Left kidney (tissue), 2 donors: ENCODE data around the gene GNAT2. TPM values are rescaled to one million over a fixed set of nuclear protein-coding genes. Genes with fewer than 3 reads are reported as not detected.

ENCODE experiments used
- DNase-seq: peaks from one replicate; pipeline ENCODE4 v3.0.0-alpha.2; 2013
- polyA plus RNA-seq: library from polyadenylated mRNA; unstranded; fragments of 120-200 nt; gene quantifications from one replicate; pipeline ENCODE4 v1.2.1, GENCODE V29; 2013; ENCODE audit not compliant: insufficient read length

GNAT2 gene
- polyA plus RNA-seq, 1 donor, result not detected

DNA sequence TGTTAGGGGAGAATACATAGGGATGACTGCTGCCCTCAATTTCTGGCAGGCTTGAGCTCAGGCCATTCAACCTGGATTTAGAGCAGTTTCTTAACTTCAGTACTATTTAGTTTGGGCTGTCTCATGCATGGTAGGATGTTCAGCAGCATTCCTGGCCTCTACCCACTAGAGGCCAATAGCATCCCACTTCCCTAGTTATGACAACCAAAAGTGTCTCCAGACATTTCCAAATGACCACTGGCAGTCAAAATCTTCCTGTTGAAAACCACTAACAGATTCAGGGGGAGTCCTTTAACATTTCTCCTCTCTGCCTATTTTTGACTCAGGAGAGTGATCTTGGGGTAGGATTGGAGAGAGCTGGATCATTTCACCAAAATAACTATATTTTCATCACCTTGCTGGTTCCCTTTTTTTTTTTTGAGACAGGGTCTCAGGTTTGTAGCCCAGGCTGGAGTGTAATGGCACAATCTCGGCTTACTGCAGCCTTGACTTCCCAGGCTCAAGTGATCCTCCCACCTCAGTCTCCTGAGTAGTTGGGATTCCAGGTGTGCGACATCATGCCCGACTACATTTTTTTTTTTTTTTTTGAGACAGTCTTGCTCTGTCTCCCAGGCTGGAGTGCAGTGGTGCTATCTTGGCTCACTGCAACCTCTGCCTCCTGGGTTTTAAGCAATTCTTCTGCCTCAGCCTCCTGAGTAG is 8.7 kb downstream of the GNAT2 start:
- DNase-seq, result no peak

- DNase-seq, result no peak
These were observed 9.5 kb downstream of the GNAT2 start for GRCh38 chr1:109609881-109610280.

DNA sequence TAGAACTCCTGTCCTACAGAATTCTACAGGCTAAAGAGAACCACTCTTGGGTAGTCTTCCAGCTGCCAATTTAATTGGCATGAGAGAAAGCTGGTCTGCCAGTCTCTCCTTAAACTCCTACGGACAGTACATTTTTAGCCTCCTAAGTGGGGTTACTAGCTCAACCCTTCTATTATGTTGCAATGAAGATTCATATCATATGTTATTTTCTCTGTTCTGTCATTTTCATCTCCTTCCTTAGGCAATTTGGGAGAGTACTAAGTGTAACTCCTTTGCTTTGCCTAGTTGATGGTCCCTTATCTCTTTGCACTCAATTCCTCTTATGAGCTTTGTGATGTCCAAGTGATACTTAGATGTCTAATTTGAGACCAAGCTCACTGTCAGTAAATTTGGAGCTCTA is 14.0 kb downstream of the GNAT2 start:
- no peak for DNase-seq

DNA sequence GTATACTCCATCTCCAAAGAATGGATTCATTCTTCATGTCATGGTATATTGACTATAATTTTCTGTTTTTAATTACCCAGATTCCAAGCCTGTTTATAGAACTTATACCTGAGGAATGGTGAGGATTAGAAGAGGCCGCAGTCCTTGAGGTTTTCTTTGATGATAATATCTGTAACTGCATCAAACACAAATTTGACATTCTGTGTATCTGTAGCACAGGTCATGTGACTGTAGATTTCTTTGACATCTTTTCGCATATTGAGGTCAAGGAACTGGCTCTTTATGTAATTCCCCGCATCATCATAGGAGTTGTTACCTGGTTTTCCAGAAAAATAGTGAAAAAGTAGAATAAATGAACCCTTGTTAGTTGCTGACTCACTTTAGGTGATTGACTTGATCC is 16.2 kb downstream of the GNAT2 start:
- no peak for DNase-seq

DNA sequence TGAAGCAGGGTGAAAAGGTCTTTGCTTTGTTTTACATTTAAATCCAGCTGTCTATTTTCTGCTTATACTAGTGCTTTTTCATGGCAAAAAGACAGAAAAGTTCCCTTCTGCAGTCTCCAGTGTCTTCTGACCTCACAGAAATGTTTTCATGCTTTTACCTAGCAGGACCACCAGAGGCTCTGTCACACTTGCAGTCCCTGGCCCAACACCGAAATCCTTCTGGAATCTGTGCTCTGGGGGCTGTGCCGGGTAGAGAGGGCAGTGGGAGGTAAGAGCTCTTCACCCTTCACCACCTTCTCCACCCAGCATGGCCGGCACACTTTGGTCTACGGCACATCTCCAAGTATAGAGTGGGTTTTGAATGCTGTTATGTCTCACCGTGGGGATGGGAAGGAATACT is 20.8 kb downstream of the GNAT2 start:
- DNase-seq, result no peak

GRCh38 chr1:109598156-109598555 is 21.3 kb downstream of the GNAT2 start:
- no peak for DNase-seq

DNA sequence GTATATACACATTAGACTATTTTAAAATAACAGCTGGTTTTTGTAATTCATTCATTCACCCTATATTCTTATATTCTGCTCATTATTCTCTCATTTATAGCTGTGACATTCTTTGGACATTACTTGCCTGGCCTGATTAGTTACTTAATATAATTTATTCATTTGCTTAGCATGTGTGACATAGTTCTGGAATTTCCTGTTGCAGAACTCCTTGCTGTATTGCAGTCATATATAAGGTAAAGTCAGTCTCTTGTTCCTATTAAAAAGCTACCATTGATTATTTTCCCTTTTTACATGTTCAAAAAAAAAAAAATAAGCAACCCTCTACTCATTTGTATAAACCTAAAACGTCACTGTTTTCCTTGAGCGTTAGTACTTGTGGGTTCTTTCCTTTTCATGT is 23.9 kb downstream of the GNAT2 start:
- DNase-seq, result no peak

DNA sequence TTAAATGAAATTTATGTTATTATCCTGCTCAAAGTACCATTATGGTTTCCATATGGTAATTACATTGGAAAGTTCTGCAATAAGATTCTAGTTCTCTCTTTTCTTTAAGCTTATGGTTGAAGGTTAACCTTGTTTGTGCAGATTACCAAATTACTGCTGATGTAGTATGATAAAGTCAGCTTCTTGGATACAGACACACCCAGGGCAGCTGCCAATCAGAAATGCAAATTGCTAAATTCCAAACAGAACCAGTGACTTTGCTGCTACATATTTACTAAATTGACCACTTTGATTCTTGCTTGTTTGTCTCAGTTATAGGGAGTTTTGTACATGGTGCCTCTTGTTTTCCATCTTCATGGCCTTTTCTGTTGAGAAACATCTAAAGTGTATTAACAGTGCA is 26.5 kb downstream of the GNAT2 start:
- no peak for DNase-seq

- no peak for DNase-seq
These were observed 29.7 kb downstream of the GNAT2 start for GRCh38 chr1:109589679-109590078.

DNA sequence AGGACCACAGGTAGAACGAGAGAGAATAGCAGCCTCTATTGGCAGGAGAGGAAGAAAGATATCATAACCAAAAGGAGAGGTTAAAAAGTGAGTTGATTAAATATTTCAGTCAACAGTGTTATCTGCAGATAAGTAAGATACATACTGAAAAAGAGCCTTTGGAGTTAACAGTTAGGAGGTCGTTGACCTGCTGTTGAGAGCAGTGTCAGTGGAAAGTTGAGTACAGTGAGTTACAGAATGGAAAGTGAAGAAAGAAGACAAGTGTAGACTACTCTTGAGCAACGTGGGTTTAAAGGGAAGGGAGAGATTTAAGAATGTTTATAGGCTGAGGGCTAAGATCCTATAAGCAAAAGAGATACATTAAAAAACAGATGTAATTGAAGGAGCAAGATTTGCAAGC is 30.2 kb downstream of the GNAT2 start:
- no peak for DNase-seq

DNA sequence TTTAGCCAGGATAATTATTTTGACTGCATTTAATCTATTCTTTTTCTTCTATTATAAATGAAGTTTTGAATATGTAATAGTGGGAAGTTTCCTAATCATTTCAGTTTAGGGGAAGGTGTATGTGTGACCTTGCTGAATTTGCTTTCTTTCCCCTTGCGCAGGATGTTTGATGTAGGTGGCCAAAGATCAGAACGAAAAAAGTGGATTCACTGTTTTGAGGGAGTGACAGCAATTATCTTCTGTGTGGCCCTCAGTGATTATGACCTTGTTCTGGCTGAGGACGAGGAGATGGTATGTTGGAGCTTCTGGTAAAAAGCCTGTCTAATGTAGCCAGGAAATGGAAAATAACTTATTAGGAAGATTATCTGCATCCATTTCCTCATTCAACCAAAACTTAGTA is 33.4 kb downstream of the GNAT2 start:
- DNase-seq, result no peak

- no peak for DNase-seq
These were observed 34.6 kb downstream of the GNAT2 start for GRCh38 chr1:109584766-109585165.

GRCh38 chr1:109582021-109582420 is 37.4 kb downstream of the GNAT2 start:
- no peak for DNase-seq

GRCh38 chr1:109579491-109579890 is 39.9 kb downstream of the GNAT2 start:
- no peak for DNase-seq

DNA sequence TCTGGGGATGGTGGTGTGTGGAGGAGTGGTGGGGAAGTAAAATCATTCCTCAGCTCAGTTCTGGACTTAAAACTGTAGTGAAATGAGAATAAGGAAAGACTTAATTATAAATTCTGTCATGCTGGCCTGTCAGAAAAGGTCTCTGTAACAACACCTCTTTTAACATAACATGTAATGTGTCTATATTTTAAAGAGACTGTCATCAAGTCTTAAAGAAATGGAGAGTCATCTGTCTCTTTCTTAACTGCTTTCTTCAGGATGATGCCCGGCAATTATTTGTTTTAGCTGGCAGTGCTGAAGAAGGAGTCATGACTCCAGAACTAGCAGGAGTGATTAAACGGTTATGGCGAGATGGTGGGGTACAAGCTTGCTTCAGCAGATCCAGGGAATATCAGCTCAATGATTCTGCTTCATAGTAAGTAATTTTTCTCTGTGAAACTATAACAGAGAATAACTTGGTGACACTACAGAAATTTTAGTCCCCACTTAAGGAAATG is 40.4 kb downstream of the GNAT2 start:
- DNase-seq, result no peak

DNA sequence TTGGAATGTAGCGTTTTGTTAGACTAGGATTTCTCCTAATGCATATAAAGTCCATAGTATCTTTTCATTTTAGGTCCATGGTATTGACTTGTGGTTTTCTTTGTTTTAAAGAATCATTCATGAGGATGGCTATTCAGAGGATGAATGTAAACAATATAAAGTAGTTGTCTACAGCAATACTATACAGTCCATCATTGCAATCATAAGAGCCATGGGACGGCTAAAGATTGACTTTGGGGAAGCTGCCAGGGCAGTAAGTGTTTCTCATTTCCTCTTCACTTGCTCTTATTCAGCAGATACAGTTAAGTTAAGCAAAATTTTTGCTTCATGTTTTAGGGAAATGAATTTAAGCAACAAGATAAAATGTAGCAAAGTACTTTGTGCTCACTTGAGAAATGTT is 45.6 kb downstream of the GNAT2 start:
- DNase-seq, result no peak

GRCh38 chr1:109570414-109570813 is 49.0 kb downstream of the GNAT2 start:
- no peak for DNase-seq

DNA sequence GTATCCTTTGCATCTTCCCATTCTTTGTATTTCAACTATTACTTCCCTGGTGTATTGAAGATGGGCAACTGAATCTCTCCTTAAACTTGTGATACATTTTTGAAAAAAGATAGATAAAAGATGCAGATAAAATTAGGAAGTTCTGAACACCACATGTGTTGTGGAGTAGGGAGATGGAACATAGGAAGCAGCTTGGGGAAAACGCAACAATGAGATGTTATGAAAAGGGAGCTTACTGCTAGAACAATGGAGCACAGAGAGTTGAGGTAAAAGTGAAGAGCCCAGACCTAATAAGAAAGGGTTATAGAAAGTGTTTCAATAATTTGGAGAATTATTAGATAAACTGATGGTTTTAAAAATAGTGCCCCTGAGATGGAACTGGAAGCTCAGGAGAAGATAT is 50.1 kb downstream of the GNAT2 start:
- no peak for DNase-seq

DNA sequence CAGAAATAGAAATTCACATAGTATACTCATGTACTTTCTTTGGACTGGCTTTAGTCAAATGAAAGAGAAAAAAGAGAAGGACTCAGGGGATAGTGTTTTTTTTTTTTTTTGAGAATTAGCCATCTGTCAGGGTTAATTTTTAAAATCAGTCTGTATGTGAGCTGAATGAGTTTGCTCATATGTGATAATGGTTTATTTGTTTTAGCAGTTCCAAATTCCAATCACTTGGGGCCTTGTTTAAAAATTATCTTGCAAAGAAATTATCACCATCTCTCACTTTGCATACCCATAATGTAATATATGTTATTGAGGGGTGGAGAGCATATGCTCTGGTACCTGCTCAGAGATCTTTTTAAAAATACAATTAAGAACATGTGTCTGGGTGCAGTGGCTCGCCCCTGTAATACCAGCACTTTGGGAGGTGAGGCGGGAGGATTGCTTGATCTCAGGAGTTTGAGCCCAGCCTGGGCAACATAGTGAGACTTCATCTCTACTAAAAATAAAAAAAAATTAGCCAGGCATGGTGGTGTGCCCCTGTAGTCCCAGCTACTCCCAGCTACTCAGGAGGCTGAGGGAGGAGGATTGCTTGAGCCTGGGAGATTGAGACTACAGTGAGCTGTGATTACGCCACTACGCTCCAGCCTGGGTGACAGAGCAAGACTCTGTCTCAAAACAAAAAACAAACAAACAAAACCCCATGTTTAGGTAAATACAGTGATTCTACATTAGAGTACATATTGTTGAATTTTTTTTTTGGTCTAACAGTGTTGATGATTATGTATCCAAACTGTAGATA is 51.3 kb downstream of the GNAT2 start:
- DNase-seq, result no peak

- DNase-seq, result no peak
These were observed 52.4 kb downstream of the GNAT2 start for GRCh38 chr1:109566982-109567381.

GRCh38 chr1:109565241-109565640 is 54.2 kb downstream of the GNAT2 start:
- no peak for DNase-seq

DNA sequence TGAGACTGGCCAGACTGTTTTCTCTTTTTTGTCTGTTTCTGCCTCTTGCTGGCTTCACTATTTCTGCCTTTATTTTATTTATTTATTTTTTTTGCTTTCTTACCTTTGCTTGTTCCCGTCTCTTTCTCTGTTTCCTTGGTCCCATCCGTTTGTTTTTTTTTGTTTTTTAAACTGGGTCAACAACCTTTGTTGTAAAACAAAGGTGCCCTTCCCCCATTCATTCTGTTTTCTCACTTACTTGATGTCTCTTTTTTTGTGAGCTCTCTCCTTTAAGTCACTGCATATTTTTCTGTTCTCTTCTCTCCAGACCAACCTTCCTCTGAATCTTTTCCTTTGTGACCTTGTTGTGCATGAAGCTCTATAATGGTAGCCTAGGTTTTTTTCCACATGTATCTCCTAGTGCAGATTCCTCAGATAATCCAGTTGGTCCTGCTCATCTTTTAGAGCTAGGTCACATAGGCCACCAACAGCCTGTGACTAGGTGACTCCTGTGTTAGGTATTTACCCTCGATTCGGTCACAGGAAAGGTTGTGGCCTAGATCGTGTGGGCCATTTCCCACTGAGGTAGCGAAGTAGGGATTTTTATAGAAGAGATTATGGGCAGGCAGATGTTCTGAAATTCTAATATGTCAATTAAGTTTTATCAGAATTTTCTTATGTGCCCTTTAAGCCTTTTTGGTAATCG is 55.1 kb downstream of the GNAT2 start:
- no peak for DNase-seq

- DNase-seq, result no peak
These were observed 59.4 kb downstream of the GNAT2 start for GRCh38 chr1:109559995-109560394.
